ENCODE measurements around the gene NACAD. TPM values are rescaled to one million over a fixed set of nuclear protein-coding genes. Genes with fewer than 3 reads are reported as not detected.

Gene NACAD
- total RNA-seq, 1 experiment from 2014 or later = 5.5 TPM

- H3K9me3 Mint-ChIP-seq = no peaks in the 10 kb centered on the region
- TF ChIP-seq EMX1 (CRISPR knock-in tag; IDR thresholded peaks at IDR 0.05) (no peak), CDX4 (CRISPR knock-in tag; IDR thresholded peaks at IDR 0.05; ENCODE audit: borderline replicate concordance) (no peak), NFYB (CRISPR knock-in tag; conservative IDR thresholded peaks at IDR 0.05; ENCODE audit: low read depth) (no peak), ATF2 (CRISPR knock-in tag; IDR thresholded peaks at IDR 0.05; ENCODE audit: borderline replicate concordance, low read depth) (no peak), ZNF317 (CRISPR knock-in tag; IDR thresholded peaks at IDR 0.05; ENCODE audit: borderline replicate concordance, low read depth) (no peak), ELF4 (CRISPR knock-in tag; IDR thresholded peaks at IDR 0.05; ENCODE audit: low read depth) (no peak), ZNF219 (CRISPR knock-in tag; IDR thresholded peaks at IDR 0.05; ENCODE audit: borderline replicate concordance) (no peak), ZBTB43 (CRISPR knock-in tag; IDR thresholded peaks at IDR 0.05) (no peak), CBFB (CRISPR knock-in tag; IDR thresholded peaks at IDR 0.05; ENCODE audit: low read depth) (no peak), ZNF512 (CRISPR knock-in tag; IDR thresholded peaks at IDR 0.05; ENCODE audit: borderline replicate concordance) (no peak), ZSCAN18 (CRISPR knock-in tag; IDR thresholded peaks at IDR 0.05) (no peak), NFE2L1 (CRISPR knock-in tag; IDR thresholded peaks at IDR 0.05) (no peak), MLX (CRISPR knock-in tag; IDR thresholded peaks at IDR 0.05) (no peak), GABPB1 (CRISPR knock-in tag; IDR thresholded peaks at IDR 0.05) (no peak), USF2 (CRISPR knock-in tag; IDR thresholded peaks at IDR 0.05) (no peak), SOX15 (CRISPR knock-in tag; IDR thresholded peaks at IDR 0.05) (no peak), FOXP1 (CRISPR knock-in tag; IDR thresholded peaks at IDR 0.05; ENCODE audit: borderline replicate concordance) (no peak), GTF2I (CRISPR knock-in tag; conservative IDR thresholded peaks at IDR 0.05) (no peak)
- H3K27ac Mint-ChIP-seq = no peak overlapping the region
- ChIA-PET POLR2A (no interaction called here), CTCF (interaction anchor here (1.2 kb wide), 1 partner anchor 32 kb away, joined by 3 read pairs; no protein-coding TSS in a partner anchor)
- ATAC-seq (no peak), DNase-seq (ENCODE audit: low spot score) (no peak)
- H3K36me3 Mint-ChIP-seq = peaks cover 80% of the 10 kb centered on the region
- H3K4me3 Mint-ChIP-seq = no peak overlapping the region
- H3K27me3 Mint-ChIP-seq (ENCODE audit: low read depth) = no peaks in the 10 kb centered on the region
- no peaks in the 10 kb centered on the region; the same call in 1 of the 2 replicates for H3K4me1 Mint-ChIP-seq
Measured at GRCh38 chr7:45103958-45104843, 15.4 kb upstream of the NACAD start.
